GM11168 (cell line): ENCODE measurements around the gene ALG12.

ENCODE experiments used
- in situ Hi-C: fragments of 300-500 bp; cut with MboI; formaldehyde crosslinking; loops from one replicate; pipeline ENCODE4 v1.12.0; 2022; ENCODE audit warnings: low sequenced_read_pairs; ENCODE audit not compliant: unreplicated experiment

The ALG12 gene

DNA sequence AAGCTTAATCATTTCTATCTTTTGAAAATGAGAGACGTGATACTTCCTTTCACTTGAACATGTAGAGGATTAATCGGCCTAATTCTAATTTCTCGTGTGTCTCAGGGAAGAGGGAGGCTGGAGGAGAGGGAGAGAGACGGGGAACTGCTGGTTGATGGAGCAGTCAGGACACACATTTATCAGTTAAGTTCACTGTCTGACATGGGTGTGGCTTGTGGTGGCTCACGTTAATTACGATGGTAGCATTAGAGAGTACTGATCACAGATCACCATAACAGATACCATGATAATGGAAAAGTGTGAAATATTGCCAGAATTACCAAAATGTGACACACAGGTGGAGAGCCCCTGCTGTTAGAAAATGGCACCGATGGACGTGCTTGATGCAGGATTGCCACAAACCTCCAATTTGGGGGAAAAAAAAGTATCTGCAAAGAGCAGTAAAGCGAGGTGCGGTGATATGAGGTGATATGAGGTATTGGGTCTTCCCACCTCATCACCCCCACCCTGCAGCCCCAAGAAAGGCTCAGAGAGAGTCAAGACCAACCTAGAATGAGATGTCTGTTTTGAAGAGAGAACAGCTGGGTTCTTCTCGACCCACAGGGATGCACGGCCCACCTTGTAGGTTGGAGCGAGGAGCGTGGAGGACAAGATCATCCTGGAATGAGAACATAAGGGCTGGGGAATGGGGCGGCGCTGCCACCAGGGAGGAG, 44.9 kb downstream of the ALG12 start:
- in situ Hi-C loops: no loop called here

GRCh38 chr22:49872347-49872746, 45.9 kb downstream of the ALG12 start:
- in situ Hi-C loops: no loop called here

DNA sequence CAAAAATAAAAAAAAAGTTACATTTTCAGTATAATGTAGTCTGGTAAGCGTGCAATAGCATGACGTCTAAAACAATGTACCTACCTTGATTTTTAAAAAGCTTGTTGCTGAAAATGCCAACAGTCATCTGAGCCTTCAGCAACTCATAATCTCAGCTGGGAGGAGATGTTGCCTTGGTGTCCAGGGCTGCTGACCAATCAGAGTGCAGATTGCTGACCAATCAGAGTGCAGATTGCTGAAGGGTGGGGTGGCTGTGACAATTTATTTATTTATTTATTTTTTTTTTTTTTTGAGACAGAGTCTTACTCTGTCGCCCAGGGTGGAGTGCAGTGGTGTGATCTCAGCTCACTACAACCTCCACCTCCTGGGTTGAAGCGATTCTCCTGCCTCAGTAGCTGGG, 46.8 kb downstream of the ALG12 start:
- in situ Hi-C loops: no loop called here

DNA sequence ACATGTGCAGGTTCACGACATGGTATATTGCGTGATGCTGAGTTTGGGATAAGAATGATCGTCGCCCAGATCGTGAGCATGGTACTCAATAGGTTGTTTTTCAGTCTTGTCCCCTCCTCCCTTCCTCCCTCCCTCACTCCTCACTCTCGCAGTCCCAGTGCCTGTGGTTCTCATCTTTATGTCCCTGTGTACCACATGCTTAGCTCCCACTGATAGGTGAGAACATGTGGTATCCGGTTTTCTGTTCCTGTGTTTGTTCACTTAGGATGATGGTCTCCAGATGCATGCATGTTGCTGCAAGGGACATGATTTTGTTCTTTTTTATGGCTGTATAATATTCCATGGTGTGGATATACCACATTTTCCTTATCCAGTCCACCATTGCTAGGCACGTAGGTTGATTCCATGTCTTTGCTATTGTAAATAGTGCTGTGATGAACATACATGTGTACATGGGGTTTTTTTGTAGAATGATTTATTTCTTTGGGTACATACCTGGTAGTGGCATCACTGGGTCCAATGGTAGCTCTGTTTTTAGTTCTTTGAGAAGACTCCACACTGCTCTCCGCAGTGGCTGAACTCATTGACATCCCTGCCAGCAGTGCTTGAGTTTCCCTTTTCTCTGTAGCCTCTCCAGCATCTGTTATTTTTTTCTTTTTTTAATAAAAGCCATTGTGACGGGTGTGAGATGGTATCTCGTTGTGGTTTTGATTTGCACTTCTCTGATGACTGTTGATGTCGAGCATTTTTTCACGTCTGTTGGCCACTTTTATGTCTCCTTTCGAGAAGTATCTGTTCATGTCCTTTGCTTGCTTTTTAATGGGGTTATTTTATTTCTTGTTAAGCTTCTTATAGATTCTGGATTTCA, 48.2 kb downstream of the ALG12 start:
- in situ Hi-C loops: no loop called here

- in situ Hi-C loops: no loop called here
Observed at GRCh38 chr22:49869086-49869830, 49.0 kb downstream of the ALG12 start.

DNA sequence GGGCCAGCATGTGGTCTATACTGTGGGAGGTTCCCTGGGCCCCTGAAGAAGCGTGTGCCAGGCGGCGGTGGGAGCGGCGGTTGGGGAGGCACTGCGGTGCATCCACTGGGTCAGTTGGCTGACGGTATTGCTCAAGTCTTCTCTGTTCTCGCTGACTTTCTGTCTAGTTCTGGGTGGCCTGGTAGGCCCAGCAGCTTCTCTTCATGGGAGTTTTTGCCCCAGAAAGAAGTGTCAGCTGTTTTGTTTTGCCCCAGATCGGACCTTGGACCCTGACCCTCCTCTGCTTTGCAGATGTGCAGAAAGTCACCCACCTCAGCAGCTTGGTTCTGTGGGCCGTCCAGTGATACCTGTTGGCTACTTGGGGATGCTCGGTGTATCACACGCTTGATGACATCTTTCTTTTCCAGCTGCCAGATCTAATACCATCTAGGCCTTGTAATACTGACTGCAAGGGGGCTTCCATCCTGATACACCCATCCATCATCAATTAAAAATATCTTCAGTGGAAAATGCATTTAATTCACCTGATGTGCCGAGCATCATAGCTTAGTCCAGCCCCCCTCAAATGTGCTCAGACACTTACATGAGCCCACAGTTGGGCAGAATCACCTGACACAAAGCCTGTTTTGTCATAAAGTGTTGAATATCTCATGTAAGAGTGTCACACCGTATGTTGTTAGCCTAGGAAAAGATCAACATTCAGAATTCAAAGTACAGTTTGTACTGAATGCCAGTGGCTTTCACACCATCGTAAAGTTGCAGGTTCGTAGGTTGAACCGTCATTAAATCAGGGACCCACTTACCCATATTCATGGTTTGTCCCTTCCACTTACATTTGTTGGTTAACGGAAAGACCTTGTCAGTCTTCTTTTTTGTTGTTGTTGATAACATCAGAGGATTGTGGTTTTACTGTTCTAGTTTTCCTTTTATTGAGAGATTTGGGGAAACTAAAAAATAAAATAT, 50.7 kb downstream of the ALG12 start:
- in situ Hi-C loops: no loop called here

GRCh38 chr22:49866646-49867045, 51.6 kb downstream of the ALG12 start:
- in situ Hi-C loops: no loop called here

GRCh38 chr22:49866134-49866533, 52.1 kb downstream of the ALG12 start:
- in situ Hi-C loops: no loop called here

DNA sequence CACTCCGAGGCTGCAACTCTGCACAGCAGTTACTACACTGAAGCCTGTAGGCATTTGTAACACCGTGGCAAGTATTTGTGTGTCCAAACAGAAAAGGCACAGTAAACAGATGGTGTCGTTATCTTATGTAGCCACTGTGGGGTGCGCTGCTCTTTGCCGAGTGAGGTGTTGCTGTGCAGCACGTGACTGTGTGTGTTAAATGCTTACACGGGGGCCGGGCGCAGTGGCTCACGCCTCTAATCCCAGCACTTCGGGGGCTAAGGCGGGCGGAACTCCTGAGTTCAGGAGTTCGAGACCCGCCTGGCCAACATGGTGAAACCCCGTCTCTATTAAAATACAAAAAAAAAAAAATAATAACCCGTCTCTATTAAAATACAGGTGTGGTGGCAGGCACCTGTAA, 53.1 kb downstream of the ALG12 start:
- in situ Hi-C loops: no loop called here

DNA sequence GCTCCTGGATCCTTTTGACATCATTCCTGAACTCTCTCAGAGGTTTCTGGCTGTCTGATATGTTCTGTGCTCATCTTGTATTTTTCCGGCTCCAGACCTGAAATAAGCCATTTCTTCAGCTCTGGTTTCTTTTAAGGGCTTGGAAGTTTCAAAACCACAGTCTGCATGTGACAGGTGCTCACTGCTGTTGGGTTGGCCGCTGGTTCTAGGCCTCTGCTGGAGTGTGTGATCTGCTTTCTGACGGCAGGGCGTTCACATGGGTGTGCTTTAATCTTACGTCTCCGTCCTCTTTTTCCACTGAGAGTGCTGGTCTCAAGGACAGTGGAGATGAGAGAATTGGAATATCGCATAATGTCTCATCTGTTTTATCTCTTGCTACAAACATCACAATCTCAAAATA, 54.3 kb downstream of the ALG12 start:
- in situ Hi-C loops: no loop called here

DNA sequence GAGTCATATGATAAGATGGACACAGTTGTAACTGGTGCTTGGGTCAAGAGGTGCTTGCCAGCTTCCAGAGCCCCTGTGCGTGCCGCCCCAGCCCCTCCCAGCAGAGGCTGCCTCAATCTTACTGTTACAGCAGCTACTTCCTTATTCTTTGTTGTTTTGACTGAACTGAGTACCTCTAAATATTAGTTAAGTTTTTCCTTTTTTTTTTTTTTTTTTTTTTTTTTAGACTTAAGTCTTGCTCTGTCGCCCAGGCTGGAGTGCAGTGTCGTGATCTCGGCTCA, 55.8 kb downstream of the ALG12 start:
- in situ Hi-C loops: no loop called here

- in situ Hi-C loops: no loop called here
Observed at GRCh38 chr22:49861642-49862495, 56.4 kb downstream of the ALG12 start.

DNA sequence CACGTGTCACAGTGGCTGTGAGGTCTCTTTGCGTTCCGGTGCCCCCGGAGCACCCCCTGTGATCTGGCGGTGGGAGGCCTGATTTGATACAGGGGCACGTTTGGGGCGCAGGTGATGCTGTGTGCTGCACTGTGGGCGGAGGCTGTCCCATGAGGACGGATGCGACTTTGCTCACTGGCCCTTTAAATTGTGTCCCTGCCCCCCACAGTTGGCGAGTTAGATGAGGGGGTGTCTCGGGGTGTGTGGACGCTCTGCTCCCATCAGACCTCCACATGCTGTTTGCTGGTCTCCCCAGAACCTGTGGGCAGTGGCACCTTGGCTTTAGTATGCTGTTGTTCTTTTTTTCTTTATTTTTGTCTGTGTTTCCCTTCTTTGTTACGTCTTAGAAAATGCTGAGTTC, 59.4 kb downstream of the ALG12 start:
- in situ Hi-C loops: no loop called here

- in situ Hi-C loops: no loop called here
Observed at GRCh38 chr22:49856766-49857618, 61.2 kb downstream of the ALG12 start.

- in situ Hi-C loops: no loop called here
Observed at GRCh38 chr22:49856343-49856742, 61.9 kb downstream of the ALG12 start.

DNA sequence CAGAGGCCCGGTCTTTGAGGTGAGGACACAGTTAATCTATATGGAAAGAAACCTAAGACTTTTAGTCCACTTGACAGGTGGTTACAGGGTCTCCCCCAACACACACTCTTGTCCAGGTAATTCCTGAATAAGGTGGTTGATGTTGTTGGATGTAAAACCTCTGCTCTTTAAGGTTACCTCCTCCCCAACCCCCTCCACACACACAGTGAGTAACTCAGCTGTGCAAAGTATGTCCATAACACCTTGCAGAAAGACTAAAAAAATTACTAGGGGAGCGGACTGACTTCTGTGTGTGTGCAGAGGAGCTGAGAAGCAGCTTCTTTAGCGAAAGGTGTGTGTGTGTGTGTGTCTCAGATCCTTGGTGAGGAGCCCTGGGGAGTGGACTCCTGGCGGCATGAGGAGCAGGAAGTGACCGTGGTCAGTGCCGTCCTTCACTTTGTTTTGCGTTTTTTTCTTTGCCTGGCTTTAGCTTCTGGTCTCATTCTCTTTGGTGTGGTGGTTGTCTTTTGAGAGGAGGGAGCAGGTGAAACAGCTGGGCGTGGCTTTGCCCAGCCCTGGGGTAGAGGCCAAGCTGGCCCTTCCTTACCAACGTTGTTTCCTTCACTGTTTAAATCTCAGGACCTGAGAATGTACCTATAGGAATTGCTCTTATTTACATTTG, 62.9 kb downstream of the ALG12 start:
- in situ Hi-C loops: no loop called here

DNA sequence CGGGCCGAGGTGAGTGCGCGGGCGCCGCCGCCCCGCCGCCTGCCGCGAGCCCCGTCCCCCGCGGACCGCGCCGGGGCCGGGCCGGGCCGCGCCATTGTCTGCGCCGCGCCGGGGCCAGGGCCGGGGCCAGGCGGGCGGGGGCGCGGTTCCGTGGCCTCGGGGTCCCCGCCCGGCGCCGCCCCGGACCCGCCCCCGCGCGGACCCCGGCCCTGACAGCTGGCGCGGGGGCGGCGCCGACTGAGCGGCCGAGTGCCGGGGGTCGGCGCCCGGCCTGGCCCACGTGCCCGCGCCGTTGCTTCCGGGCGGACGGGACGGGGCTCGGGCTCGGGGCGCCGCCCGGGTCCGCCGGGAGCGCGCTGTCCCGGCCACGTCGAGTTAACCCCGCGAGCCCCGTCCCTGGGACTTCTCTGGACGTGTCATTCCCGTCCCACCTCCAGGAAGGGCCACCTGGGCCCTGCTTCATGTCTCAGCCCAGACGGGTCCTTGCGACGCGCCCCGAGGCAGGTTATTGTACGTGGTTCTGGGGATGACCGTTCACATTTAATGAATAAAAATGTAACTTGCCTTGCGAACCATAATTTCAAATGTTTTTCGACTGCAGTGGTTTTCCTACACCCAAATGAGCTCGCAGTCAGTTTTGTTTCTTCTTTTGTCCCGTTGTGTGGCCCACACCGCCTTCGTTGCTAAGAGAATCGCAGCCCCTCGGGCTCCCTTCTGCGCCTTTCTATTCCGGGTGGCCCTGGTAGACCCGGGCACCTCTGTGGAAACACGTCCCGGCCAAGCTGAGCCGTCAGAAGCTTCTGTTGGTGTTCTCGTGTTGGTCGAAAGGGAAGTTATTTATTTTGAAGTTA, 64.0 kb downstream of the ALG12 start:
- in situ Hi-C loops: no loop called here
